OCI-LY1 (cell line): Measurements from ENCODE around the gene GSDME.

Source experiments
- H2AFZ ChIP-seq: fragments of 200-600 bp; sonication (generic), shearing (Covaris generic); 2 replicates; pipeline ENCODE4 v1.6.0; 2014; ENCODE audit warnings: antibody characterized with exemption, mild to moderate bottlenecking, low read length
- H3F3A ChIP-seq: fragments of 200-600 bp; sonication (generic), shearing (Covaris generic); 2 replicates; pipeline ENCODE4 v1.6.0; 2014; ENCODE audit warnings: mild to moderate bottlenecking, antibody characterized with exemption, low read length, moderate library complexity; ENCODE audit not compliant: insufficient read depth
- H3K27ac ChIP-seq: fragments of 200-600 bp; sonication (generic); 2 replicates; pipeline ENCODE4 v1.5.1; 2014; ENCODE audit warnings: low read length, mixed run types, mild to moderate bottlenecking, low read depth; ENCODE audit not compliant: poor library complexity, severe bottlenecking
- H3K27me3 ChIP-seq: fragments of 200-600 bp; sonication (generic); 2 replicates; pipeline ENCODE4 v1.6.0; 2014; ENCODE audit warnings: antibody characterized with exemption, mild to moderate bottlenecking, low read length, moderate library complexity; ENCODE audit not compliant: insufficient read depth
- H3K36me3 ChIP-seq: fragments of 200-600 bp; sonication (generic); 2 replicates; pipeline ENCODE4 v1.6.1; 2014; ENCODE audit warnings: mild to moderate bottlenecking, antibody characterized with exemption, low read length, moderate library complexity, mixed read lengths; ENCODE audit not compliant: insufficient read depth
- H3K4me1 ChIP-seq: fragments of 200-600 bp; sonication (generic); 2 replicates; pipeline ENCODE4 v1.5.1; 2014; ENCODE audit warnings: mild to moderate bottlenecking, low read length, moderate library complexity; ENCODE audit not compliant: insufficient read depth, severe bottlenecking
- H3K4me2 ChIP-seq: fragments of 200-600 bp; sonication (generic), shearing (Covaris generic); 2 replicates; pipeline ENCODE4 v1.6.1; 2014; ENCODE audit warnings: low read length
- H3K4me3 ChIP-seq: fragments of 200-600 bp; sonication (generic); 2 replicates; pipeline ENCODE4 v1.5.1; 2014; ENCODE audit warnings: low read length, low read depth, mild to moderate bottlenecking, mixed read lengths; ENCODE audit not compliant: poor library complexity, severe bottlenecking
- H3K79me2 ChIP-seq: fragments of 200-600 bp; shearing (Covaris generic); 2 replicates; pipeline ENCODE4 v1.6.1; 2016; ENCODE audit warnings: mixed run types, low read length, mixed read lengths; ENCODE audit not compliant: insufficient read depth
- H3K9ac ChIP-seq: fragments of 200-600 bp; sonication (generic), shearing (Covaris generic); 2 replicates; pipeline ENCODE4 v1.6.1; 2014; ENCODE audit warnings: mild to moderate bottlenecking, low read length, mixed read lengths
- H3K9me2 ChIP-seq: fragments of 200-600 bp; sonication (generic), shearing (Covaris generic); 2 replicates; pipeline ENCODE4 v1.6.1; 2014; ENCODE audit warnings: low read depth, mild to moderate bottlenecking, low read length, mixed read lengths
- H3K9me3 ChIP-seq: fragments of 200-600 bp; shearing (Covaris generic); 2 replicates; pipeline ENCODE4 v1.6.1; 2014; ENCODE audit warnings: low read length, mixed read lengths
- H4K20me1 ChIP-seq: fragments of 200-600 bp; sonication (generic), shearing (Covaris generic); 2 replicates; pipeline ENCODE4 v1.6.0; 2016; ENCODE audit warnings: mild to moderate bottlenecking, low read length; ENCODE audit not compliant: insufficient read depth
- EZH2 ChIP-seq: fragments of 200-600 bp; sonication (generic), shearing (Covaris generic); IDR thresholded peaks from 2 replicates; pipeline ENCODE4 v1.8.0; 2017; ENCODE audit warnings: borderline replicate concordance, mixed run types, mild to moderate bottlenecking, antibody characterized with exemption, low read length, moderate library complexity, mixed read lengths
- TF ChIP-seq, protein P1 (sequence below): fragments of 200-600 bp; sonication (generic), shearing (Covaris generic); IDR thresholded peaks from 2 replicates; pipeline ENCODE4 v1.5.1; 2017; ENCODE audit warnings: mild to moderate bottlenecking, antibody characterized with exemption, low read length, moderate library complexity, mixed read lengths

GSDME gene

GRCh38 chr7:24665564-24666294, 91.5 kb downstream of the GSDME start:
- Histone ChIP-seq H3K27me3 (no peaks in the 10 kb centered on the region), H3K4me2 (no peak overlapping the region), H3F3A (no peaks in the 10 kb centered on the region), H3K36me3 (peaks cover 19% of the 10 kb centered on the region; the same call in 1 of the 2 replicates), H2AFZ (no peak overlapping the region), H3K9ac (no peak overlapping the region), H3K4me3 (no peak overlapping the region), H3K4me1 (no peaks in the 10 kb centered on the region), H3K79me2 (no peaks in the 10 kb centered on the region), H3K9me2 (no peaks in the 10 kb centered on the region), H4K20me1 (no peaks in the 10 kb centered on the region), H3K9me3 (no peaks in the 10 kb centered on the region), H3K27ac (no peak overlapping the region)
- no peak for TF ChIP-seq EZH2
- TF ChIP-seq, protein P1, sequence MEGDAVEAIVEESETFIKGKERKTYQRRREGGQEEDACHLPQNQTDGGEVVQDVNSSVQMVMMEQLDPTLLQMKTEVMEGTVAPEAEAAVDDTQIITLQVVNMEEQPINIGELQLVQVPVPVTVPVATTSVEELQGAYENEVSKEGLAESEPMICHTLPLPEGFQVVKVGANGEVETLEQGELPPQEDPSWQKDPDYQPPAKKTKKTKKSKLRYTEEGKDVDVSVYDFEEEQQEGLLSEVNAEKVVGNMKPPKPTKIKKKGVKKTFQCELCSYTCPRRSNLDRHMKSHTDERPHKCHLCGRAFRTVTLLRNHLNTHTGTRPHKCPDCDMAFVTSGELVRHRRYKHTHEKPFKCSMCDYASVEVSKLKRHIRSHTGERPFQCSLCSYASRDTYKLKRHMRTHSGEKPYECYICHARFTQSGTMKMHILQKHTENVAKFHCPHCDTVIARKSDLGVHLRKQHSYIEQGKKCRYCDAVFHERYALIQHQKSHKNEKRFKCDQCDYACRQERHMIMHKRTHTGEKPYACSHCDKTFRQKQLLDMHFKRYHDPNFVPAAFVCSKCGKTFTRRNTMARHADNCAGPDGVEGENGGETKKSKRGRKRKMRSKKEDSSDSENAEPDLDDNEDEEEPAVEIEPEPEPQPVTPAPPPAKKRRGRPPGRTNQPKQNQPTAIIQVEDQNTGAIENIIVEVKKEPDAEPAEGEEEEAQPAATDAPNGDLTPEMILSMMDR, result peak; percentile 90

- Histone ChIP-seq H3K27me3 (no peaks in the 10 kb centered on the region), H3K4me3 (no peak overlapping the region), H3K36me3 (peaks cover 23% of the 10 kb centered on the region; the same call in 1 of the 2 replicates), H2AFZ (no peak overlapping the region), H3K4me2 (no peak overlapping the region), H3K9me2 (no peaks in the 10 kb centered on the region), H3K27ac (no peak overlapping the region), H3F3A (no peaks in the 10 kb centered on the region), H3K79me2 (0 out of 2 replicates have a peak, but pooled peaks cover 4% of the 10 kb centered on the region), H4K20me1 (no peaks in the 10 kb centered on the region), H3K9me3 (no peaks in the 10 kb centered on the region), H3K4me1 (no peaks in the 10 kb centered on the region), H3K9ac (no peak overlapping the region)
- TF ChIP-seq, protein P1, result no peak
- no peak for TF ChIP-seq EZH2
Measured at GRCh38 chr7:24660546-24660945, 96.7 kb downstream of the GSDME start.

GRCh38 chr7:24659505-24659904, 97.8 kb downstream of the GSDME start:
- H3K27ac ChIP-seq, result no peak overlapping the region
- H3K27me3 ChIP-seq, result no peaks in the 10 kb centered on the region
- H3K4me2 ChIP-seq, result no peak overlapping the region
- no peak overlapping the region for H3K4me3 ChIP-seq
- 0 out of 2 replicates have a peak, but pooled peaks cover 4% of the 10 kb centered on the region for H3K79me2 ChIP-seq
- H3K9ac ChIP-seq, result no peak overlapping the region
- TF ChIP-seq, protein P1, result no peak
- TF ChIP-seq EZH2, result no peak
- H3F3A ChIP-seq, result no peaks in the 10 kb centered on the region
- H3K4me1 ChIP-seq, result no peaks in the 10 kb centered on the region
- no peaks in the 10 kb centered on the region for H3K9me2 ChIP-seq
- H3K36me3 ChIP-seq, result peaks cover 23% of the 10 kb centered on the region; the same call in 1 of the 2 replicates
- H4K20me1 ChIP-seq, result no peaks in the 10 kb centered on the region
- H2AFZ ChIP-seq, result no peak overlapping the region
- no peaks in the 10 kb centered on the region for H3K9me3 ChIP-seq
